Measurements from ENCODE around the gene EIF2B5. TPM values are rescaled to one million over a fixed set of nuclear protein-coding genes. Genes with fewer than 3 reads are reported as not detected.

Gene EIF2B5
- total and polyA plus RNA-seq, 2 of the 13 experiments (the other 11 are each of a cell fraction or from before 2014, with no cell fraction given), result 38.4 to 60.2 TPM

- TF ChIP-seq RERE (CRISPR knock-in tag; IDR thresholded peaks at IDR 0.05; ENCODE audit: low read depth) (no peak), ZNF7 (CRISPR knock-in tag; IDR thresholded peaks at IDR 0.05) (no peak), NFYB (CRISPR knock-in tag; IDR thresholded peaks at IDR 0.05) (peak; percentile 50), CHCHD3 (CRISPR knock-in tag; IDR thresholded peaks at IDR 0.05) (no peak), ZNF101 (CRISPR knock-in tag; IDR thresholded peaks at IDR 0.05; ENCODE audit: borderline replicate concordance, low read depth) (no peak), ZNF460 (CRISPR knock-in tag; IDR thresholded peaks at IDR 0.05; ENCODE audit: borderline replicate concordance) (no peak), HOMEZ (CRISPR knock-in tag; IDR thresholded peaks at IDR 0.05; ENCODE audit: low read depth) (no peak), HNF1B (CRISPR knock-in tag; IDR thresholded peaks at IDR 0.05) (peak; percentile 58), RNF2 (conservative IDR thresholded peaks at IDR 0.05; ENCODE audit: low read depth) (no peak), ZNF546 (CRISPR knock-in tag; conservative IDR thresholded peaks at IDR 0.05) (no peak), NR2C2 (CRISPR knock-in tag; IDR thresholded peaks at IDR 0.05; ENCODE audit: borderline replicate concordance) (peak; percentile 82)
- TF ChIP-seq, protein P1, sequence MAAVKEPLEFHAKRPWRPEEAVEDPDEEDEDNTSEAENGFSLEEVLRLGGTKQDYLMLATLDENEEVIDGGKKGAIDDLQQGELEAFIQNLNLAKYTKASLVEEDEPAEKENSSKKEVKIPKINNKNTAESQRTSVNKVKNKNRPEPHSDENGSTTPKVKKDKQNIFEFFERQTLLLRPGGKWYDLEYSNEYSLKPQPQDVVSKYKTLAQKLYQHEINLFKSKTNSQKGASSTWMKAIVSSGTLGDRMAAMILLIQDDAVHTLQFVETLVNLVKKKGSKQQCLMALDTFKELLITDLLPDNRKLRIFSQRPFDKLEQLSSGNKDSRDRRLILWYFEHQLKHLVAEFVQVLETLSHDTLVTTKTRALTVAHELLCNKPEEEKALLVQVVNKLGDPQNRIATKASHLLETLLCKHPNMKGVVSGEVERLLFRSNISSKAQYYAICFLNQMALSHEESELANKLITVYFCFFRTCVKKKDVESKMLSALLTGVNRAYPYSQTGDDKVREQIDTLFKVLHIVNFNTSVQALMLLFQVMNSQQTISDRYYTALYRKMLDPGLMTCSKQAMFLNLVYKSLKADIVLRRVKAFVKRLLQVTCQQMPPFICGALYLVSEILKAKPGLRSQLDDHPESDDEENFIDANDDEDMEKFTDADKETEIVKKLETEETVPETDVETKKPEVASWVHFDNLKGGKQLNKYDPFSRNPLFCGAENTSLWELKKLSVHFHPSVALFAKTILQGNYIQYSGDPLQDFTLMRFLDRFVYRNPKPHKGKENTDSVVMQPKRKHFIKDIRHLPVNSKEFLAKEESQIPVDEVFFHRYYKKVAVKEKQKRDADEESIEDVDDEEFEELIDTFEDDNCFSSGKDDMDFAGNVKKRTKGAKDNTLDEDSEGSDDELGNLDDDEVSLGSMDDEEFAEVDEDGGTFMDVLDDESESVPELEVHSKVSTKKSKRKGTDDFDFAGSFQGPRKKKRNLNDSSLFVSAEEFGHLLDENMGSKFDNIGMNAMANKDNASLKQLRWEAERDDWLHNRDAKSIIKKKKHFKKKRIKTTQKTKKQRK (IDR thresholded peaks at IDR 0.05; ENCODE audit: low read length), result no peak
Measured at GRCh38 chr3:184174646-184175492, 39.7 kb downstream of the EIF2B5 start, which contains the start of gene AP2M1 (continued).
